Keratinocyte (primary cell): ENCODE data around the gene TSR3.

Source experiments
- EZH2 ChIP-seq: IDR thresholded peaks from one replicate; pipeline ENCODE4 v1.6.1; 2012; ENCODE audit warnings: inconsistent platforms, mild to moderate bottlenecking, low read length, moderate library complexity
- TF ChIP-seq, protein P1 (sequence below), 3 experiments: IDR thresholded peaks in 1 of 3; conservative IDR thresholded peaks in 1 of 3; optimal IDR thresholded peaks in 1 of 3; 2 replicates in 2 of 3; 3 replicates in 1 of 3; pipeline versions ENCODE3 to v1.5.1; 2011; ENCODE audit warnings: low read length in 3 of 3, mild to moderate bottlenecking in 3 of 3, moderate library complexity in 2 of 3, control low read depth in 1 of 3, inconsistent platforms in 1 of 3; ENCODE audit not compliant: insufficient read depth in 2 of 3; ENCODE audit errors: extremely low read depth in 1 of 3

DNA sequence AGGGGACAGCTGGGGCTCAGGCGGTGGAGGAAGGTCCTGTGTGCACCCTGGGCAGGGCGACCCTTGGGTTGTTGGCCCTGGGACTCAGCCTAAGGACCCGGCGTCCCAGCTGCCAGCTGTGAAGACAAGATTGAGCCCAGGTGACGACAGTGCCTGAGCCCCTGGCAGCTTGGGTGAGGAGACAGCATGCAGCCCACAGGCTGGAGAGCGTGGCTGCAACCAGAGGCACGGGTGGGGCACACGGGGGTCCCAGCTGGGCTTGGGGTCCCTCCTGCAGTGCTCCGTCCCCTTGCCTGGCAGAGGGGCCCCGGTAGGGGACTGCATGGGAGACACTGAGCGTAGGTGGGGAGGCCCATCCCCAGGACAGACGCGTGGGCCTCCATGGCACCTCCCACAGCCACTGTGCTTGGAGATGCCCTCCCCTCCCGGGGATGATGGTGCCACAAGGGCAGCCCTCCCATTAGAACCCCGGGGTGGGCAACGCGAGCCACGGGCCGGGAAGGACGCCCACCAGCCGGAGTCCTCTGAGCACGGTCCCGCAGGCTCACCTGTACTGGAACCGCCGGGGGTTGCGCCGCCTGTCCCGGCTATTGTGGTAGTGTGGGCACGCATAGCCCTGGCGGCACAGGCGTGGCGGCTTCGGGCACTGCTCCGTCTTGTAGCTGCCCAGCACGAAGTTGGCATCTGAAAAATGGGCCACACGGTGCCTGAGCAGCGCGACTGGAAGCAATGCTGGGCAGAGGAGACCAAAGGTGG, 47.3 kb upstream of the TSR3 start:
- TF ChIP-seq EZH2, result no peak
- TF ChIP-seq, protein P1, sequence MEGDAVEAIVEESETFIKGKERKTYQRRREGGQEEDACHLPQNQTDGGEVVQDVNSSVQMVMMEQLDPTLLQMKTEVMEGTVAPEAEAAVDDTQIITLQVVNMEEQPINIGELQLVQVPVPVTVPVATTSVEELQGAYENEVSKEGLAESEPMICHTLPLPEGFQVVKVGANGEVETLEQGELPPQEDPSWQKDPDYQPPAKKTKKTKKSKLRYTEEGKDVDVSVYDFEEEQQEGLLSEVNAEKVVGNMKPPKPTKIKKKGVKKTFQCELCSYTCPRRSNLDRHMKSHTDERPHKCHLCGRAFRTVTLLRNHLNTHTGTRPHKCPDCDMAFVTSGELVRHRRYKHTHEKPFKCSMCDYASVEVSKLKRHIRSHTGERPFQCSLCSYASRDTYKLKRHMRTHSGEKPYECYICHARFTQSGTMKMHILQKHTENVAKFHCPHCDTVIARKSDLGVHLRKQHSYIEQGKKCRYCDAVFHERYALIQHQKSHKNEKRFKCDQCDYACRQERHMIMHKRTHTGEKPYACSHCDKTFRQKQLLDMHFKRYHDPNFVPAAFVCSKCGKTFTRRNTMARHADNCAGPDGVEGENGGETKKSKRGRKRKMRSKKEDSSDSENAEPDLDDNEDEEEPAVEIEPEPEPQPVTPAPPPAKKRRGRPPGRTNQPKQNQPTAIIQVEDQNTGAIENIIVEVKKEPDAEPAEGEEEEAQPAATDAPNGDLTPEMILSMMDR (optimal IDR thresholded peaks at IDR 0.05 in 1 of 3, IDR thresholded peaks at IDR 0.05 in 1 of 3, conservative IDR thresholded peaks at IDR 0.05 in 1 of 3; ENCODE audit: extremely low read depth in 1 of 3, insufficient read depth in 2 of 3, low read length in 3 of 3), result no peak
